Mesenchymal stem cell (in vitro differentiated cells and primary cell): ENCODE data around the gene ZNF141. TPM values are rescaled to one million over a fixed set of nuclear protein-coding genes. Genes with fewer than 3 reads are reported as not detected.
A peak's percentile ranks its signal among the peaks of the same experiment; 100 is the strongest.

Experiments used
- DNase-seq: peaks from one replicate; pipeline ENCODE4 v3.0.0-alpha.2; 2013
- H2AFZ ChIP-seq: one replicate; pipeline ENCODE4 v1.6.1; 2013; ENCODE audit warnings: low read depth, mild to moderate bottlenecking, control low read depth, inconsistent platforms, low read length, moderate library complexity
- H2AK5ac ChIP-seq: 2 replicates; pipeline ENCODE4 v1.6.1; 2013; ENCODE audit warnings: low read length, moderate library complexity, mild to moderate bottlenecking, inconsistent platforms; ENCODE audit not compliant: severe bottlenecking
- H2BK120ac ChIP-seq: one replicate; pipeline ENCODE4 v1.6.1; 2013; ENCODE audit warnings: low read depth, mild to moderate bottlenecking, inconsistent platforms, low read length, moderate library complexity
- H2BK12ac ChIP-seq, 2 experiments: one replicate each; pipeline ENCODE4 v1.6.1; 2013; ENCODE audit warnings: inconsistent platforms in 2 of 2, low read length in 2 of 2, mild to moderate bottlenecking in 2 of 2, moderate library complexity in 2 of 2, control low read depth in 1 of 2
- H2BK15ac ChIP-seq: one replicate; pipeline ENCODE4 v1.6.1; 2013; ENCODE audit warnings: mild to moderate bottlenecking, low read depth, inconsistent platforms; ENCODE audit not compliant: poor library complexity, severe bottlenecking
- H2BK5ac ChIP-seq: 2 replicates; pipeline ENCODE4 v1.6.1; 2013; ENCODE audit warnings: low read depth, mild to moderate bottlenecking, low read length, control low read depth, inconsistent platforms; ENCODE audit not compliant: poor library complexity, severe bottlenecking
- H3K14ac ChIP-seq, 2 experiments: one replicate each; pipeline ENCODE4 v1.6.1; 2013; ENCODE audit warnings: inconsistent platforms in 2 of 2, low read length in 2 of 2, control low read depth in 1 of 2, mild to moderate bottlenecking in 1 of 2, moderate library complexity in 1 of 2
- H3K18ac ChIP-seq, 2 experiments: one replicate each; pipeline ENCODE4 v1.6.1; 2013; ENCODE audit warnings: inconsistent platforms in 2 of 2, low read length in 2 of 2, control low read depth in 1 of 2, low read depth in 1 of 2, mild to moderate bottlenecking in 1 of 2
- H3K23ac ChIP-seq, 2 experiments: one replicate each; pipeline ENCODE4 v1.6.1; 2013; ENCODE audit warnings: inconsistent platforms in 2 of 2, low read length in 2 of 2, mild to moderate bottlenecking in 2 of 2, moderate library complexity in 2 of 2, control low read depth in 1 of 2
- H3K27ac ChIP-seq: 2 replicates; pipeline ENCODE4 v1.5.1; 2013; ENCODE audit warnings: mild to moderate bottlenecking, moderate library complexity, low read length, control low read depth, inconsistent platforms; ENCODE audit not compliant: poor library complexity, severe bottlenecking
- H3K27me3 ChIP-seq, 2 experiments: 2 replicates each; pipeline versions ENCODE4 v1.6.1 to v1.7.0; 2013; ENCODE audit warnings: low read length in 2 of 2, mild to moderate bottlenecking in 2 of 2, moderate library complexity in 2 of 2, control low read depth in 1 of 2, inconsistent platforms in 1 of 2; ENCODE audit not compliant: control insufficient read depth in 1 of 2, insufficient read depth in 1 of 2
- H3K36me3 ChIP-seq, 2 experiments: 2 replicates each; pipeline versions ENCODE4 v1.6.1 to v1.7.0; 2013; ENCODE audit warnings: low read length in 2 of 2, control low read depth in 1 of 2, inconsistent platforms in 1 of 2, low read depth in 1 of 2, mild to moderate bottlenecking in 1 of 2; ENCODE audit not compliant: insufficient read depth in 2 of 2, control insufficient read depth in 1 of 2
- H3K4ac ChIP-seq, 2 experiments: one replicate each; pipeline ENCODE4 v1.6.1; 2013; ENCODE audit warnings: inconsistent platforms in 2 of 2, low read length in 2 of 2, mild to moderate bottlenecking in 2 of 2, moderate library complexity in 2 of 2, control low read depth in 1 of 2, low read depth in 1 of 2
- H3K4me1 ChIP-seq: 2 replicates; pipeline ENCODE4 v1.6.1; 2013; ENCODE audit warnings: low read depth, low read length, control low read depth; ENCODE audit not compliant: control insufficient read depth, insufficient read depth
- H3K4me2 ChIP-seq: 2 replicates; pipeline ENCODE4 v1.6.1; 2013; ENCODE audit warnings: low read length, mild to moderate bottlenecking, inconsistent platforms; ENCODE audit not compliant: poor library complexity, severe bottlenecking
- H3K4me3 ChIP-seq, 2 experiments: 2 replicates each; pipeline versions ENCODE4 v1.5.1 to v1.7.0; 2013; ENCODE audit warnings: low read length in 2 of 2, mild to moderate bottlenecking in 2 of 2, control low read depth in 1 of 2, low read depth in 1 of 2; ENCODE audit not compliant: insufficient read depth in 1 of 2
- H3K79me1 ChIP-seq: replicated peaks from 2 replicates; pipeline ENCODE4 v1.6.1; 2013; ENCODE audit warnings: mild to moderate bottlenecking, control low read depth, low read length, inconsistent platforms; ENCODE audit not compliant: poor library complexity, severe bottlenecking
- H3K9ac ChIP-seq: 2 replicates; pipeline ENCODE4 v1.7.0; 2013; ENCODE audit warnings: mild to moderate bottlenecking, low read length, moderate library complexity
- H3K9me3 ChIP-seq: 2 replicates; pipeline ENCODE4 v1.7.0; 2013; ENCODE audit warnings: mild to moderate bottlenecking, low read length; ENCODE audit not compliant: control insufficient read depth
- H4K8ac ChIP-seq: one replicate; pipeline ENCODE4 v1.6.1; 2013; ENCODE audit warnings: inconsistent platforms, mild to moderate bottlenecking, low read length, moderate library complexity
- H4K91ac ChIP-seq: one replicate; pipeline ENCODE4 v1.6.1; 2013; ENCODE audit warnings: mild to moderate bottlenecking, low read length, inconsistent platforms
- WGBS: methylation state at CpG from one replicate; pipeline ENCODE4 v1.1.7; 2013; ENCODE audit warnings: mixed read lengths; 5-methylcytosine and 5-hydroxymethylcytosine counted together
- polyA plus RNA-seq, 2 experiments: library from polyadenylated mRNA; stranded (reverse); fragments of 200-250 nt; gene quantifications; one replicate each; pipeline ENCODE4 v1.2.3, GENCODE V29; 2013

The ZNF141 gene
- 3.4 TPM for polyA plus RNA-seq (2013, experiment 1 of 2)
- 2.9 TPM for polyA plus RNA-seq (2013, experiment 2 of 2)

DNA sequence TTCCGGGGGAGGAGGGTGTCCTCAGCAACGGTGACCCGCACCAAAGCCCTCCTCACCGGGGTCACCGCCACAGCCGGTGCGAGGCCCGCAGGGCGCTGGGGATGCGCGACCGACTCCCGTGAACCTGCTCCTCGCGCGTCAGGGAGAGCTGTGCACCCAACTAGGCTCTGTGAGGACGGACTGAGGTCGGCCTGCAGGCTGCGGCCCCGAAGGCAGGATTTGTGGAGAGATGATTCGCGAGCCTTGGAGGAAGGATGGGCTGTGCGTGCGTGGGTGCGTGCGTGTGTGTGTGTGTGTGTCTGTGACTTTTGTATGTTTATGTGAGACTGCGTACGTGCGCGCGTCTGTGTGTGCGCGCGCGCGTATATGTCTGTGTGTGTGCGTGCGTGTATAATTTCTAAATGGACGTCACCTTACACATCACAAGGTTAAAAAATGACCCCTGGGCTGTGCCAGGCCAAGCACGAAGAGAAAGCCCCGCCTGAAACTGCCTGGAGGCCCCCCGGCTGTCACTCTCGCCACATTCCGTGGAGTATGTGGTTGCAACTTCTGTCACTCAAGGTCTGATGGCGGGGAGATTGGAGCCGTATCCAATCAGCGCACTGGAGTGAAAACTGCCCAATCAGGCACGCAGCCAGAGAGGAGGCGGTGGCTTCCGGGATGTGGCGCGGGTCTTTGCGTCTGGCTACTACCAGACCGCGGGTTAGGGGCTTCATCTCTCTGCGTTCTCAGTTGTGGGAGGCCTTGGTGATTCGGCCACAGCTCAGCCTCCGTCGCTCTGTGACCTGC lies at the start of gene ZNF141:
ZNF141 (plus strand) TSS at position 672 of the 789 bp plus-strand sequence. CDS start 170 bp downstream, outside the sequence.
- Histone ChIP-seq H2AFZ (peak within 1 kb of the TSS; percentile 99), H3K36me3 (peaks cover 4 to 22% of the 10 kb centered on the region in 2 experiments), H2BK15ac (peak within 1 kb of the TSS; percentile 63), H2BK5ac (no peak within 1 kb of the TSS), H2BK12ac (peak within 1 kb of the TSS; percentile 2 to 80), H3K4me3 (peak within 1 kb of the TSS; percentile 83 to 95), H3K79me1 (peaks cover 17% of the 10 kb centered on the region), H2AK5ac (no peak within 1 kb of the TSS), H3K4me1 (peaks cover 13% of the 10 kb centered on the region), H3K4me2 (peak within 1 kb of the TSS; percentile 96), H3K9ac (peak within 1 kb of the TSS; percentile 97), H3K23ac (peak within 1 kb of the TSS in 1 of 2 experiments; percentile 79), H4K8ac (peak within 1 kb of the TSS; percentile 98), H3K27ac (peak within 1 kb of the TSS; percentile 83), H2BK120ac (no peak within 1 kb of the TSS), H4K91ac (peak within 1 kb of the TSS; percentile 70), H3K9me3 (peaks cover 45% of the 10 kb centered on the region), H3K4ac (peak within 1 kb of the TSS; percentile 79 to 87), H3K14ac (peak within 1 kb of the TSS in 1 of 2 experiments; percentile 96), H3K18ac (peak within 1 kb of the TSS; percentile 86 to 95), H3K27me3 (no peaks in the 10 kb centered on the region)
- under 1% methylated on average over 42 of the region's 59 CpGs for WGBS
- DNase-seq = peak; percentile 99

DNA sequence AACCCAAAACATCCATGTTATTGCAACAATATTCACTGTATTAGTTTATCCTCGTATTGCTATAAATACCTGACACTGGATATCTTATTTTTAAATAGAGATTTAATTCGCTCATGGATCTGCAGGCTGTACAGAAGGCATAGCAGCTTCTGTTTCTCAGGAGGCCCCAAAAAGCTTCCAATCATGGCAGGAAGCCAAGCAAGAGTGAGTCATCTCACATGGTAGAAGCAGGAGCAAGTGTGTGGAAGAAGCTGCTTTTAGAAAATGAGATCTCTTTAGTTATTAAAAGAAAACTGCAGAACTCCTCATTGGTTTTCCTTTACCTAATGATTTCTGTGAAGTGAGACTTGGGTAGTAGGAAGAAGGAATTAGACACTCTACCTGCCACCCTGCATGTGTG lies 48.7 kb upstream of the ZNF141 start:
- H3K18ac ChIP-seq = no peak overlapping the region
- H3K27me3 ChIP-seq = no peaks in the 10 kb centered on the region
- 100% methylated on average over 1 of the region's 2 CpGs for WGBS
- no peak overlapping the region for H2AFZ ChIP-seq
- no peaks in the 10 kb centered on the region for H3K4me1 ChIP-seq
- no peak overlapping the region for H3K4me3 ChIP-seq
- peaks cover 74% of the 10 kb centered on the region for H3K9me3 ChIP-seq
- H4K91ac ChIP-seq = no peak overlapping the region
- no peak overlapping the region for H3K9ac ChIP-seq
- no peak overlapping the region for H2BK12ac ChIP-seq
- H3K36me3 ChIP-seq = no peaks in the 10 kb centered on the region
- no peak overlapping the region for H3K4me2 ChIP-seq
- no peak overlapping the region for H2AK5ac ChIP-seq
- DNase-seq = no peak
- H3K14ac ChIP-seq = no peak overlapping the region
- no peak overlapping the region for H3K4ac ChIP-seq
- no peak overlapping the region for H4K8ac ChIP-seq
- H3K79me1 ChIP-seq = peaks cover 14% of the 10 kb centered on the region
- H3K27ac ChIP-seq = no peak overlapping the region
- H2BK15ac ChIP-seq = no peak overlapping the region
- H2BK5ac ChIP-seq = no peak overlapping the region
- no peak overlapping the region for H3K23ac ChIP-seq
- H2BK120ac ChIP-seq = no peak overlapping the region

DNA sequence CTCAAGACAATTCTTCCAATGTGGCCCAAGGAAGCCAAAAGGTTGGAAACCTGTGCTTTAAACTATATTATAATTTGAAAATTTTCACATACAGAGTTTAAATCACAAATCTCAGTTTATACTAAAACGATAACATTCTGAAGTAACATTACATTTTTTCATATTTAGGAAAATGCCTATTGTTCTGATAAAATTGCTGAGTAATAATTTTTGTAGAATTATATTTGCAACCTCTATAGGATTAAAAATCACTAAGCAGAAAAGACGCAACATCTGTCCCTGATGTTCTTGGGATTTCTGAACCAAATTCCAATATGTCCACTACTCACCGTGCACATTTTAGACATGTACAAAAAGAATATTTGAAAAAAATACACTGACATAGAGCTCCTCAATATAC lies 42.9 kb upstream of the ZNF141 start:
- Histone ChIP-seq H2BK15ac (no peak overlapping the region), H3K9ac (no peak overlapping the region), H3K9me3 (peaks cover 73% of the 10 kb centered on the region), H3K4me3 (no peak overlapping the region), H3K27ac (no peak overlapping the region), H2BK12ac (no peak overlapping the region), H3K18ac (no peak overlapping the region), H3K4ac (no peak overlapping the region), H2AFZ (no peak overlapping the region), H3K14ac (no peak overlapping the region), H3K79me1 (peaks cover 17% of the 10 kb centered on the region), H2BK120ac (no peak overlapping the region), H3K4me2 (no peak overlapping the region), H3K4me1 (no peaks in the 10 kb centered on the region), H3K36me3 (peaks cover 0 to 2% of the 10 kb centered on the region in 2 experiments), H2BK5ac (no peak overlapping the region), H3K23ac (no peak overlapping the region), H4K8ac (no peak overlapping the region), H2AK5ac (no peak overlapping the region), H3K27me3 (no peaks in the 10 kb centered on the region), H4K91ac (no peak overlapping the region)
- WGBS = 100% methylated on average over 2 of the region's 3 CpGs
- no peak for DNase-seq

DNA sequence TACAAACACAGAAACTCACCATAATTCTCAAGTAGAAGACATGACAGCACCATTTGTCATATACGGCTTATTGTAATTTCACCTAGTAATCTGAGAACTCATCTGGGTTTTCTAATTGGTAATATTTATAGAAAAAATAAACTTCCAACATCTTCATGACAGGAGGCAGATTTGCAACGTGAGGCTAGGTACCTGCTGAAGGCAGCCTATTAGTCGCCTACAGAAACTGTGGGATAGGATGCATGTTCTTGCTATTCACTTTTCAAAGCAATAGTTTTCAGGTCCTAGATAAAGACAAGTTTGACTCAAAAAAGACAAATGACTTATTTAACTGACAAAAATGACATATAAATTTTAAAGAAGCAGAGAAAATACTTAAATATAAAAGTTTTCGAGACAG lies 35.2 kb upstream of the ZNF141 start:
- Histone ChIP-seq H4K91ac (no peak overlapping the region), H3K23ac (no peak overlapping the region), H2AFZ (no peak overlapping the region), H3K4me2 (no peak overlapping the region), H3K79me1 (peaks cover 16% of the 10 kb centered on the region), H3K27me3 (peaks cover 0 to 5% of the 10 kb centered on the region in 2 experiments), H2BK12ac (no peak overlapping the region), H3K9me3 (peaks cover 62% of the 10 kb centered on the region), H3K4me3 (no peak overlapping the region), H3K18ac (no peak overlapping the region), H3K4ac (no peak overlapping the region), H2BK15ac (no peak overlapping the region), H3K27ac (no peak overlapping the region), H3K4me1 (peaks cover 5% of the 10 kb centered on the region), H3K36me3 (no peaks in the 10 kb centered on the region), H3K9ac (no peak overlapping the region), H2BK5ac (no peak overlapping the region), H2BK120ac (no peak overlapping the region), H2AK5ac (no peak overlapping the region), H4K8ac (no peak overlapping the region), H3K14ac (no peak overlapping the region)
- WGBS = 95% methylated on average over 3 of the region's 4 CpGs
- DNase-seq = no peak
